ENCODE measurements around the gene SEPTIN8.

DNA sequence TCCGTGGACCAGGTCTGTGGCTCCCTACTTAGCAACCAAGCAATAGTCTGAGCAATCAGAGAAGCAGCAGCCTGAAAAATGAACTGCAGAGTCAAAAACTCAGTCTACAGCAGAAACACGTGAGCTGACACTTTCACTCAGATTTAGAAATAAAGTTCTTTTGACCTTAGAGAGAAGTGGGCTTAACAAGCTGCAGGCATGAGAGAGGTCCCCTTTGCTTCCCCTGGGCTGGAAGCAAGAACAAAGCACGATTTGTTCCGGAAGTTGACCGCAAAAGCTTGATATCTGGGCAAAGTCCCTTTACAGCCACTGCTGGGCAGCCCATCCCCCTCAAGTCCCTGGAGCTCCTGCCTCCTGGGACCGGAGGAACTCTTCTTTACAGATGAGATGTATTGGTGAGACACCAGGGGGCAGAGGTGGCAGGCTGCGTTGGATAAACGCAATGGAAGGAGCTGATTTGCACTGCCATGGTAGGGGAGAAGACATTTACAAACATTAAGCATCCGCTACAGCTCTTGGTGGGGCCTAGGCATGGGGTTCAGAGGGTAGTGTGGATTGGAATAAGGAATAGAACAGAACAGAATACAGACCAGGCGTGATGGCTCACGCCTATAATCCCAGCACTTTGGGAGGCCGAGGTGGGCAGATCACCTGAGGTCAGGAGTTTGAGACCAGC is 30.3 kb upstream of the SEPTIN8 start:
- TF ChIP-seq, protein P1, sequence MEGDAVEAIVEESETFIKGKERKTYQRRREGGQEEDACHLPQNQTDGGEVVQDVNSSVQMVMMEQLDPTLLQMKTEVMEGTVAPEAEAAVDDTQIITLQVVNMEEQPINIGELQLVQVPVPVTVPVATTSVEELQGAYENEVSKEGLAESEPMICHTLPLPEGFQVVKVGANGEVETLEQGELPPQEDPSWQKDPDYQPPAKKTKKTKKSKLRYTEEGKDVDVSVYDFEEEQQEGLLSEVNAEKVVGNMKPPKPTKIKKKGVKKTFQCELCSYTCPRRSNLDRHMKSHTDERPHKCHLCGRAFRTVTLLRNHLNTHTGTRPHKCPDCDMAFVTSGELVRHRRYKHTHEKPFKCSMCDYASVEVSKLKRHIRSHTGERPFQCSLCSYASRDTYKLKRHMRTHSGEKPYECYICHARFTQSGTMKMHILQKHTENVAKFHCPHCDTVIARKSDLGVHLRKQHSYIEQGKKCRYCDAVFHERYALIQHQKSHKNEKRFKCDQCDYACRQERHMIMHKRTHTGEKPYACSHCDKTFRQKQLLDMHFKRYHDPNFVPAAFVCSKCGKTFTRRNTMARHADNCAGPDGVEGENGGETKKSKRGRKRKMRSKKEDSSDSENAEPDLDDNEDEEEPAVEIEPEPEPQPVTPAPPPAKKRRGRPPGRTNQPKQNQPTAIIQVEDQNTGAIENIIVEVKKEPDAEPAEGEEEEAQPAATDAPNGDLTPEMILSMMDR (IDR thresholded peaks at IDR 0.05), result no peak
- TF ChIP-seq EZH2 (IDR thresholded peaks at IDR 0.05; ENCODE audit: borderline replicate concordance, insufficient read depth, low read depth, low read length, poor library complexity, severe bottlenecking), result no peak
